Tibial nerve (tissue), 4 donors: ENCODE measurements around the gene VTI1A.

Experiments used
- EP300 ChIP-seq, 2 donors: sonication (generic); formaldehyde crosslinking; IDR thresholded peaks; one replicate each; pipeline ENCODE4 v1.6.1; 2017; ENCODE audit warnings: antibody characterized with exemption in 2 of 2, mild to moderate bottlenecking in 1 of 2
- POLR2A ChIP-seq, 2 donors: fragments of 450-650 bp; IDR thresholded peaks; one replicate each; pipeline ENCODE4 v1.6.1; 2017; ENCODE audit warnings: antibody characterized with exemption in 2 of 2, mild to moderate bottlenecking in 2 of 2, moderate library complexity in 2 of 2
- TF ChIP-seq, protein P1 (sequence below), 5 experiments: fragments of 200-600 bp in 3 of 5; fragments of 450-650 bp in 2 of 5; sonication (generic) in 3 of 5; IDR thresholded peaks; one replicate each; pipeline ENCODE4 v1.5.1; 2016 to 2019; ENCODE audit warnings: antibody characterized with exemption in 5 of 5, mild to moderate bottlenecking in 3 of 5, moderate library complexity in 2 of 5

DNA sequence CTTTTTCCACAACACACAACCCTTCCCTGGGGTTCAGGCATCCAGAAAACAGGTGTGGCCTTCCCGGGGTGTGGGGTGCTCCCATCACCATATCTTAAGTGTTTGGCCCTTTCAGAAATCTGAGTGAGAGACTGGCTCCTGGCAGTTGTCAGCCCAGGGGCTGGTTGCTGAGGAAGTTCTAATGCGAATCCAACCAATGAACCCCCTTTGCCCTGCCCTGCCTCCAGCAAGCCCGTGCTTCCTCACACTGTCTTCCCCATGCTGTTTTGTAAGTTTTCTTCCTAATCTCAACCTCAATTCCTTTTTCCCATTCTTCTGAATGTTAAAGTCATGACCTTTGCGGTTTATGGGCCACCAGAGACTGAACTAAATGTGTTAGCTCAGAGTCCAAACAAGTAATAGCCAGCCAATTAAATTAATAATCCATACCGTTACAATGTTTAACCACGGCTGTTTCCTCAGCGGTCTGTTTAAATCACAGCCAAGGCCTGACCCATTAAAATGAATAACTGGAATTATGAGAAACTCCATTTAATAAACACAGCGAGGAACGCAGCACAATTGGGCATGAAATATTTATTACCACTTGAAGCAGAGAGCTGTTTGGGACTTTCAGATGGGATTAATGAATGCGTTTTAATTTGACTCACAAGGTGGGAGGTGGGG is 412.1 kb downstream of the VTI1A start:
- TF ChIP-seq, protein P1, sequence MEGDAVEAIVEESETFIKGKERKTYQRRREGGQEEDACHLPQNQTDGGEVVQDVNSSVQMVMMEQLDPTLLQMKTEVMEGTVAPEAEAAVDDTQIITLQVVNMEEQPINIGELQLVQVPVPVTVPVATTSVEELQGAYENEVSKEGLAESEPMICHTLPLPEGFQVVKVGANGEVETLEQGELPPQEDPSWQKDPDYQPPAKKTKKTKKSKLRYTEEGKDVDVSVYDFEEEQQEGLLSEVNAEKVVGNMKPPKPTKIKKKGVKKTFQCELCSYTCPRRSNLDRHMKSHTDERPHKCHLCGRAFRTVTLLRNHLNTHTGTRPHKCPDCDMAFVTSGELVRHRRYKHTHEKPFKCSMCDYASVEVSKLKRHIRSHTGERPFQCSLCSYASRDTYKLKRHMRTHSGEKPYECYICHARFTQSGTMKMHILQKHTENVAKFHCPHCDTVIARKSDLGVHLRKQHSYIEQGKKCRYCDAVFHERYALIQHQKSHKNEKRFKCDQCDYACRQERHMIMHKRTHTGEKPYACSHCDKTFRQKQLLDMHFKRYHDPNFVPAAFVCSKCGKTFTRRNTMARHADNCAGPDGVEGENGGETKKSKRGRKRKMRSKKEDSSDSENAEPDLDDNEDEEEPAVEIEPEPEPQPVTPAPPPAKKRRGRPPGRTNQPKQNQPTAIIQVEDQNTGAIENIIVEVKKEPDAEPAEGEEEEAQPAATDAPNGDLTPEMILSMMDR (IDR thresholded peaks at IDR 0.05): no peak
- TF ChIP-seq POLR2A (IDR thresholded peaks at IDR 0.05) (no peak), EP300 (IDR thresholded peaks at IDR 0.05) (no peak)
